Neuronal stem cell (in vitro differentiated cells): ENCODE results near the gene STAG1.

Source experiments
- DNase-seq: peaks from one replicate; pipeline ENCODE4 v3.0.0-alpha.2; 2013; ENCODE audit warnings: low spot score
- H2AFZ ChIP-seq: one replicate; pipeline ENCODE4 v1.6.1; 2013; ENCODE audit warnings: mild to moderate bottlenecking, low read length, inconsistent platforms
- H2AK5ac ChIP-seq: 2 replicates; pipeline ENCODE4 v1.6.1; 2013; ENCODE audit warnings: low read depth, mild to moderate bottlenecking, inconsistent platforms, low read length, moderate library complexity, mixed read lengths
- H2BK120ac ChIP-seq: 2 replicates; pipeline ENCODE4 v1.6.1; 2013; ENCODE audit warnings: low read depth, mild to moderate bottlenecking, inconsistent platforms, low read length, moderate library complexity, mixed read lengths
- H2BK12ac ChIP-seq: one replicate; pipeline ENCODE4 v1.6.1; 2013; ENCODE audit warnings: low read length, inconsistent platforms
- H2BK15ac ChIP-seq: 2 replicates; pipeline ENCODE4 v1.6.1; 2013; ENCODE audit warnings: mild to moderate bottlenecking, low read length, inconsistent platforms, mixed read lengths
- H2BK5ac ChIP-seq: one replicate; pipeline ENCODE4 v1.6.1; 2013; ENCODE audit warnings: inconsistent platforms, mild to moderate bottlenecking, low read length, moderate library complexity
- H3K14ac ChIP-seq: one replicate; pipeline ENCODE4 v1.6.1; 2013; ENCODE audit warnings: low read length, inconsistent platforms
- H3K18ac ChIP-seq: 2 replicates; pipeline ENCODE4 v1.6.1; 2013; ENCODE audit warnings: low read length, inconsistent platforms
- H3K23ac ChIP-seq: 2 replicates; pipeline ENCODE4 v1.6.1; 2013; ENCODE audit warnings: low read depth, mild to moderate bottlenecking, mixed read lengths, low read length, inconsistent platforms; ENCODE audit not compliant: poor library complexity
- H3K27ac ChIP-seq: replicated peaks from 3 replicates; pipeline ENCODE4 v1.5.1; 2013; ENCODE audit warnings: low read length, inconsistent platforms
- H3K27me3 ChIP-seq, 3 experiments: 2 replicates each; pipeline ENCODE4 v1.6.1; 2013; ENCODE audit warnings: low read length in 3 of 3, mild to moderate bottlenecking in 2 of 3, inconsistent platforms in 1 of 3, low read depth in 1 of 3, mixed read lengths in 1 of 3, moderate library complexity in 1 of 3; ENCODE audit not compliant: control insufficient read depth in 3 of 3, insufficient read depth in 3 of 3
- H3K36me3 ChIP-seq, 2 donors: replicated peaks in 1 of 2; 2 replicates each; pipeline ENCODE4 v1.6.1; 2013; ENCODE audit warnings: low read length in 2 of 2; ENCODE audit not compliant: control insufficient read depth in 2 of 2, insufficient read depth in 2 of 2
- H3K4ac ChIP-seq: 2 replicates; pipeline ENCODE4 v1.6.1; 2013; ENCODE audit warnings: inconsistent platforms, mild to moderate bottlenecking, low read length, moderate library complexity
- H3K4me1 ChIP-seq, 2 donors: 1 replicate in 1 of 2; 2 replicates in 1 of 2; pipeline ENCODE4 v1.6.1; 2013; ENCODE audit warnings: low read length in 2 of 2, low read depth in 1 of 2; ENCODE audit not compliant: control insufficient read depth in 2 of 2, insufficient read depth in 1 of 2
- H3K4me2 ChIP-seq: one replicate; pipeline ENCODE4 v1.6.1; 2013; ENCODE audit warnings: mild to moderate bottlenecking, low read length, inconsistent platforms; ENCODE audit not compliant: insufficient read depth, poor library complexity, severe bottlenecking
- H3K4me3 ChIP-seq, 2 donors: 2 replicates each; pipeline ENCODE4 v1.5.1; 2013; ENCODE audit warnings: low read length in 2 of 2, mild to moderate bottlenecking in 2 of 2, inconsistent platforms in 1 of 2, moderate library complexity in 1 of 2
- H3K79me1 ChIP-seq: one replicate; pipeline ENCODE4 v1.6.1; 2013; ENCODE audit warnings: low read depth, mild to moderate bottlenecking, inconsistent platforms, low read length, moderate library complexity
- H3K9ac ChIP-seq: one replicate; pipeline ENCODE4 v1.6.1; 2013; ENCODE audit warnings: mild to moderate bottlenecking, low read depth, low read length, inconsistent platforms; ENCODE audit not compliant: poor library complexity
- H3K9me3 ChIP-seq, 2 donors: replicated peaks in 1 of 2; 2 replicates each; pipeline versions ENCODE3 to v1.6.1; 2013; ENCODE audit warnings: low read length in 2 of 2, mild to moderate bottlenecking in 2 of 2, inconsistent platforms in 1 of 2, low read depth in 1 of 2, mixed read lengths in 1 of 2, moderate library complexity in 1 of 2; ENCODE audit not compliant: control insufficient read depth in 2 of 2, insufficient read depth in 1 of 2
- H4K8ac ChIP-seq: one replicate; pipeline ENCODE4 v1.6.1; 2013; ENCODE audit warnings: low read depth, mild to moderate bottlenecking, inconsistent platforms, low read length, moderate library complexity
- H4K91ac ChIP-seq: one replicate; pipeline ENCODE4 v1.6.1; 2013; ENCODE audit warnings: low read length, low read depth, mild to moderate bottlenecking, inconsistent platforms; ENCODE audit not compliant: poor library complexity
- WGBS, 2 donors: extraction: QIAGEN DNeasy Blood & Tissue Kit; methylation state at CpG; one replicate each; pipeline ENCODE4 v1.1.7; 2013; ENCODE audit warnings: missing lambda C conversion rate in 2 of 2, mixed read lengths in 1 of 2; ENCODE audit not compliant: insufficient read length in 2 of 2, insufficient replicate concordance in 1 of 2; ENCODE audit errors: extremely low coverage in 2 of 2; 5-methylcytosine and 5-hydroxymethylcytosine counted together

Gene STAG1

DNA sequence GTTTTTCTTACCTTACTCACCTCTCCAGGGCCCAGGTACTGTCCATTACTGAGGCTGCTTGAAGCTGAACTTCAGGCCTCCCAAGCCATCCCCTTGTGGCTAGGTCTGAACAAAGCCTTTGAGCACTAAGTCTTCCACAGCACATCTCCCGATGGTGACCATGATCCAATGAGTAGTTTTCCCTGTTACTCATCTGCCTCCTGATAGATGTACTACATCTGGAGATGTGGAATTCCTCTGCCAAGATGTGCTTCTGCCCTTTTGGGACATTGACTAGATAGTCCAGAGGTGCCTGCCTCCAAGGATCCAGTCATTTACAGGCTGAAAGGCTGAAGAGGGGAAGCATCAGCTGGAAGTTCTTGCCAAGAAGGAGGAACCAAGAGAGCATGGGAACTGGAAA is 37.8 kb upstream of the STAG1 start:
- Histone ChIP-seq H2BK5ac (no peak overlapping the region), H3K9ac (no peak overlapping the region), H2AFZ (no peak overlapping the region), H3K4me3 (no peak overlapping the region), H3K36me3 (no peaks in the 10 kb centered on the region), H3K9me3 (no peaks in the 10 kb centered on the region), H3K4me1 (peaks cover 6 to 29% of the 10 kb centered on the region in 2 donors), H3K79me1 (no peaks in the 10 kb centered on the region), H2BK12ac (no peak overlapping the region), H3K14ac (no peak overlapping the region), H2BK120ac (no peak overlapping the region), H3K23ac (no peak overlapping the region), H2BK15ac (no peak overlapping the region), H4K91ac (no peak overlapping the region), H2AK5ac (no peak overlapping the region), H3K18ac (no peak overlapping the region), H4K8ac (no peak overlapping the region), H3K4me2 (no peak overlapping the region), H3K27me3 (no peaks in the 10 kb centered on the region), H3K4ac (no peak overlapping the region), H3K27ac (no peak overlapping the region)
- no peak for DNase-seq
- no CpG with 5 or more reads among the region's 1 CpG for WGBS, 2 donors

DNA sequence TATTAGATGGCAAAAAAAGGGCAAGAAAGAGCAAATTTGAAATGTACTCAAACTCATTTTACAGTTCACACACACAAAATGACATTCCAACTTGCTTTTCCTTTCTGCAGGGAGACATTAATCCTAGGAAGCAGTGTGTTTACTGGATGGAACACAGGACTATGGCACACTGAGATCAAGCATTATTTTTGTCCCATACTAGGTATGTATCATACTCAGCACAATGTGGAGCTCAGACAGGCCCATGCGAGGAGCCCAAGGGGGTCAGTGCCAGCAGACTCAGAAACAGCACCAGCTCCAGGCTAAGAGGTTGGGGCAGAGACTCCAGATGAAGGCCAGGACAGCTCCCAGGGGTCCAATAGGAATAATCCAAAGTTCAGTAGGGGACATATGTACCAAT is 36.0 kb upstream of the STAG1 start:
- no CpG with 5 or more reads among the region's 1 CpG for WGBS, 2 donors
- Histone ChIP-seq H3K9ac (no peak overlapping the region), H2BK12ac (no peak overlapping the region), H3K18ac (no peak overlapping the region), H3K14ac (no peak overlapping the region), H3K4me3 (no peak overlapping the region), H3K9me3 (no peaks in the 10 kb centered on the region), H3K27me3 (no peaks in the 10 kb centered on the region), H2AK5ac (no peak overlapping the region), H2AFZ (no peak overlapping the region), H2BK5ac (no peak overlapping the region), H4K91ac (no peak overlapping the region), H3K23ac (no peak overlapping the region), H3K36me3 (no peaks in the 10 kb centered on the region), H4K8ac (no peak overlapping the region), H3K4me1 (peaks cover 8 to 22% of the 10 kb centered on the region in 2 donors), H3K27ac (no peak overlapping the region), H2BK120ac (no peak overlapping the region), H2BK15ac (no peak overlapping the region), H3K79me1 (no peaks in the 10 kb centered on the region), H3K4me2 (no peak overlapping the region), H3K4ac (no peak overlapping the region)
- no peak for DNase-seq

DNA sequence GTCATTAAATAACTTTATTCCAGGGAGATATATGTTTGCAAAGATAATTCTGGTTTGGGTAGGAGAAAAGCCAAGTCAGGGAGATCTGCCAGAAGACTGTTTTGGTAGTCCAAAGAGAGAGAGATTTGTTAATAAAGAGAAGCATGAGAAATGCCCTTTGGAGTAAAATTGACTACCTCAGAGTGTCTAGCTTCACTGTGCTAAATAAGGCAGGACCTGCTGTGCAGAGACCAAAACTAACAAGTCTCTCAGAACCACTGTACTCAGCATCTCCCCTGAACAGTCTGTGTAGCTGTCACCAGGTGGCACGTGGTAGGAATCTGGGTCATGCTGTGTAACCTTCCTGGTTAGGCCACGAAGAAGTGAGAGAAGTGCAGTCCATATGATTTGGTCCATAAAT is 35.2 kb upstream of the STAG1 start:
- no peaks in the 10 kb centered on the region for H3K79me1 ChIP-seq
- no peak overlapping the region for H3K4me2 ChIP-seq
- H4K8ac ChIP-seq: no peak overlapping the region
- H2BK120ac ChIP-seq: no peak overlapping the region
- no peaks in the 10 kb centered on the region for H3K27me3 ChIP-seq
- no peak for DNase-seq
- no peak overlapping the region for H3K23ac ChIP-seq
- no peak overlapping the region for H3K18ac ChIP-seq
- no peak overlapping the region for H4K91ac ChIP-seq
- no peak overlapping the region for H3K9ac ChIP-seq
- no peak overlapping the region for H2AK5ac ChIP-seq
- no peak overlapping the region for H2BK15ac ChIP-seq
- H2BK12ac ChIP-seq: no peak overlapping the region
- no peaks in the 10 kb centered on the region for H3K9me3 ChIP-seq
- H3K27ac ChIP-seq: no peak overlapping the region
- peaks cover 5 to 16% of the 10 kb centered on the region in 2 donors for H3K4me1 ChIP-seq
- H2BK5ac ChIP-seq: no peak overlapping the region
- peak overlapping the region; percentile 62 for H2AFZ ChIP-seq
- no peak overlapping the region for H3K4ac ChIP-seq
- H3K4me3 ChIP-seq: no peak overlapping the region
- H3K36me3 ChIP-seq: no peaks in the 10 kb centered on the region
- no peak overlapping the region for H3K14ac ChIP-seq
- no CpG with 5 or more reads among the region's 2 CpGs for WGBS, 2 donors

DNA sequence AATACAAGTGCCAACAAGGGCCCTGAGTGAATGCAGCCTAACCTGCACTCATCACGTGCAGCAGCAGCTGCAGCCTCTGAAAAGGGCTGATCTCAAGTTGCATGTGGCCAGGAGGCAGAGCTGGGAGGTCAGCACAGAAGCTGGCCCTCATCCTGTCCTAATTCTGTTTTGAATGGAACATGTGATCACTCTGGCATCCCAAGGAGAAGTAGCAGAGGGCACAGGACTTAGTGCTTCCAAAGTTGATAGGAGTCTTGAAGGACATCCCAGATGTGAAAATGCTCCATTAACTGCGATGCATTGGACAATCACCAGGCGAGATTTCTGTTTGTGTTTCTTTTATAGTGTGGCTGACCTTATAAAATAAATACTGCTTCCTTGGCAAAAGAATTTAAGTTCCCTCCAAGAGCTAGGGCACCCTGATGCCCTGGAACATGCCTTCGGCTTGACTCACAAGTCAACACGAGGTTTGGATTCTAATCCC is 31.6 kb upstream of the STAG1 start:
- DNase-seq: no peak
- H3K4me1 ChIP-seq: peaks cover 9 to 14% of the 10 kb centered on the region in 2 donors
- H2BK15ac ChIP-seq: no peak overlapping the region
- H2BK12ac ChIP-seq: no peak overlapping the region
- H3K23ac ChIP-seq: no peak overlapping the region
- H3K27me3 ChIP-seq: no peaks in the 10 kb centered on the region
- H3K79me1 ChIP-seq: no peaks in the 10 kb centered on the region
- H3K4me3 ChIP-seq: no peak overlapping the region
- H3K27ac ChIP-seq: no peak overlapping the region
- H3K4ac ChIP-seq: no peak overlapping the region
- no peak overlapping the region for H2BK5ac ChIP-seq
- H3K9me3 ChIP-seq: no peaks in the 10 kb centered on the region
- no peaks in the 10 kb centered on the region for H3K36me3 ChIP-seq
- peak overlapping the region; percentile 42 for H2AFZ ChIP-seq
- no peak overlapping the region for H4K91ac ChIP-seq
- H3K9ac ChIP-seq: no peak overlapping the region
- no peak overlapping the region for H2BK120ac ChIP-seq
- H3K4me2 ChIP-seq: no peak overlapping the region
- no CpG with 5 or more reads among the region's 5 CpGs for WGBS, 2 donors
- H4K8ac ChIP-seq: no peak overlapping the region
- no peak overlapping the region for H3K14ac ChIP-seq
- no peak overlapping the region for H3K18ac ChIP-seq
- no peak overlapping the region for H2AK5ac ChIP-seq
